KBM-7 (cell line): Measurements from ENCODE around the gene CHKB.
"Not testable (repeated sequence)": the region's sequence is repeated elsewhere in the genome, so short reads cannot be mapped to it uniquely, and the experiment has no call there.

ENCODE experiments used
- DNase-seq: peaks from one replicate; pipeline ENCODE4 v3.0.0-alpha.2; 2015
- in situ Hi-C: fragments of 300-500 bp; cut with MboI; formaldehyde crosslinking; loops from 2 replicates; pipeline ENCODE4 v1.14.3; 2020; ENCODE audit warnings: low sequenced_read_pairs, low pct_unique_long_range_greater_than_20kb, mixed read lengths

The CHKB gene

GRCh38 chr22:50561401-50562358 is 21.0 kb downstream of the CHKB start:
- no peak for DNase-seq

GRCh38 chr22:50560034-50560433 is 22.6 kb downstream of the CHKB start:
- DNase-seq = no peak
- in situ Hi-C loops = no loop called here

More at GRCh38 chr22:50561401-50562358, 21.0 kb downstream of the CHKB start:
- in situ Hi-C loops = no loop called here

DNA sequence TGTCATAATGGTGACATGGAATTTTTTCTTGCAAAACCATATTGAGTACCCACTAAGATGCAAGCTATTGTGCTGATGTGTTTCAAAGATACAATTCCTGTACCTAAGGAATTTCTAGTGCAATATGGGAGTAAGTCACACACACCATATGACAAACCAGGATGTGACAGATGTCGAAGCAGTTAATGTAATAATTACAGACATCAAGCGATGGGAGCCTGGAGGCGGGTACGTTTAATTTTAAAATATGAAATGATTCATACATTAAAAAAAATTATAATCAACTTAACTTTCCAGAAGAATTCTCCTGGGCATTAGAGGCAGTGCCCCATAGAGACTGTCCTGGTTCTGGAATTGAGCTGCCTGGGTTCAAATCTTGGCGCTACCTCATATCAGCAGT is 25.9 kb downstream of the CHKB start:
- in situ Hi-C loops = no loop called here

GRCh38 chr22:50553310-50553709 is 29.3 kb downstream of the CHKB start:
- in situ Hi-C loops = no loop called here
- no peak for DNase-seq

More for the DNA sequence above, 25.9 kb downstream of the CHKB start:
- DNase-seq = no peak

DNA sequence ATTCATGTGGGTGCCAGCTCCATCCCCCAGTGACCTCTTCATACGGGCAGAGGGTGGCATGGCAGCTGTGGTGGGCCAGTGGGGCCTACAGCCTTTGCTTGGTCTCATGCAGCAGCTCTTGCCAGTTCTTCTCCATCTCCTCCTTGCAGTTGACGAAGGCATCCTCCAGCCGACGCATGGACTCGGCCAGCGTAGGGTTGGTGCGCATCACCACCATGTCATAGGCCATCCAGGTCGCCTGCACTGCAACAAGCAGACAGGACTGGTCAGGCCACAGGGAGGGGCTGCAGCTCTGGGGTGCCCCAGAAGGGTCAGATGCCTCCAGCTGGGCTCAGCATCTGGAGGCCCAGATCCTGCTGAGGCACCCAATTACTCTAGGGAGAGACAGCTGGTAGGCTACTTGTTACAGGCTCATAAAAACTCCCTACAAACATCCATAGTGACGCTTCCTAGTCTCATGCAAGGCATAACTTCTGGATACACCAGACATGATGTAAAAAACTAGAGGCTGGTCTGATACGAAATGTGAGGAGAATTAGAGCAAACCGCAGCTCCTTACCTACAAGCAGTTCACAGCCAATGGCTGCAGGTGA is 31.4 kb downstream of the CHKB start:
- DNase-seq = no peak
- in situ Hi-C loops = no loop called here

DNA sequence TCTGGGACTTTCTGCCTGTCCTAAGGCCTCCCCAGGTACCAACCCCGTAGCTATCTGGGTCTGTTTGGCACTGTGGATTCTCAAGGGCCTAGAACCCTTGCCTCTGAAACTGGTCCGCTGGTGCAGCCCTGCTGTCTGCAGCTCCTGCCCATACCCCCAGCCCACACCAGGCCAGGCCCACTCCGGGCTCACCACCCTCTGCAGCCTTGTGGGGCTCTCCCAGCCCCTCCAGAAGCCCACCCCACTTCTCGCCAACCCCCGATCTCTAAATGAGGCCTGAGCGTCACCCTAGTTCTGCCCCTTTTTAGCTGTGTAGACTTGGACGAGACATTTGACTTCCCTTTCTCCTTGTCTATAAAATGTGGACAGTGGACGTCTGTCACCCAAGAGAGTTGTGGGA is 32.3 kb downstream of the CHKB start:
- in situ Hi-C loops = no loop called here
- no peak for DNase-seq

DNA sequence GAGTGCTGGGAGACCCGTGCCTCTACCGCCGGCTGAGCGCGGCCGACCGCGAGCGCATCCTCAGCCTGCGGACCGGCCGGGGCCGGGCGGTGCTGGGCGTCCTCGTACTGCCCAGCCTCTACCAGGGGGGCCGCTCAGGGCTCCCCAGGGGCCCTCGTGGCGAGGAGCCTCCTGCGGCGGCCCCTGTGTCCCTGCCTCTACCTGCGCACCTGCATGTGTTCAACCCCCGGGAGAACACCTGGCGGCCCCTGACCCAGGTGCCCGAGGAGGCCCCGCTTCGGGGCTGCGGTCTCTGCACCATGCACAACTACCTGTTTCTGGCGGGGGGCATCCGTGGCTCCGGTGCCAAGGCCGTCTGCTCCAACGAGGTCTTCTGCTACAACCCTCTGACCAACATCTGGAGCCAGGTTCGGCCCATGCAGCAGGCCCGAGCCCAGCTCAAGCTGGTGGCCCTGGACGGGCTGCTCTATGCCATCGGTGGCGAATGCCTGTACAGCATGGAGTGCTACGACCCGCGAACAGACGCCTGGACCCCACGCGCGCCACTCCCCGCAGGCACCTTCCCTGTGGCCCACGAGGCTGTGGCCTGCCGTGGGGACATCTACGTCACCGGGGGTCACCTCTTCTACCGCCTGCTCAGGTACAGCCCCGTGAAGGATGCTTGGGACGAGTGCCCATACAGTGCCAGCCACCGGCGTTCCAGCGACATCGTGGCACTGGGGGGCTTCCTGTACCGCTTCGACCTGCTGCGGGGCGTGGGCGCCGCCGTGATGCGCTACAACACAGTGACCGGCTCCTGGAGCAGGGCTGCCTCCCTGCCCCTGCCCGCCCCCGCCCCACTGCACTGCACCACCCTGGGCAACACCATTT is 33.5 kb downstream of the CHKB start:
- no peak for DNase-seq
- in situ Hi-C loops = no loop called here

DNA sequence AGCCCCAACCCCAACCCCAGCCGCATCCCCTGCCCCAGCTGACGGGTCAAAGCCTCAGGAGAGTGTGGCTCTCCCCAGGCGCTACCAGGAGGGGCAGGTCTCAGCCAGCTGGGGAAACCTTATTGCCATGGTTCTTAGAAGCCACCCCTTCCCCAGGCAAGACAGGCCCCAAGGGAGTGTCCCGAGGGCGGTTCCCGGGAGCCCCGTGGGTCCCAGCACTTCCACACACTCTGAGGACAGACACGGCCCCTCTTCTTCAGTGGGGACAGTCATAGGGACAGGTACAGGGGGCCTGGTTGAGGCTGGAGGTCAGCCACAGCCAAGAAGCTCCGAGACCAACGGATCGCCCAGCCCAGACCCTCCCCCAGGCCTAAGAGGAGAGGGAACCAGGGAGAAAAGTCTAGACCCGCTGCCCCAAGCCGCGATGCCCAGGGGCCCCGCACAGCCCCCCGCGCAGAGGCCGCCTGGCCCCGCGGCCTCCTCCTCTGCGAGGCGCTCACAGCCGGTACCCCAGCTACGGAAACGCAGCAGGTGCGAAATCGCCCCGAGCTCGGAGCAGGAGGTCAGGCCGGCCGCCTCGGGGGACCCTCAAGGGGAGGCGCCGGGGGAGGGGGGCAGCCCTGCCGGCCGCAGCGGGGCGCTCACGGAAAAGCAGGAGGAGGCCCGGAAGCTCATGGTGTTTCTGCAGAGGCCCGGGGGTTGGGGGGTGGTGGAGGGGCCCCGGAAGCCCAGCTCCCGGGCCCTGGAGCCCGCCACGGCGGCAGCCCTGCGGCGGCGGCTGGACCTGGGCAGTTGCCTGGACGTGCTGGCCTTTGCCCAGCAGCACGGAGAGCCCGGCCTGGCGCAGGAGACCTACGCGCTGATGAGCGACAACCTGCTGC is 34.4 kb downstream of the CHKB start:
- DNase-seq = no peak
- in situ Hi-C loops = no loop called here

GRCh38 chr22:50547263-50547985 is 35.2 kb downstream of the CHKB start:
- no peak for DNase-seq
- in situ Hi-C loops = no loop called here

DNA sequence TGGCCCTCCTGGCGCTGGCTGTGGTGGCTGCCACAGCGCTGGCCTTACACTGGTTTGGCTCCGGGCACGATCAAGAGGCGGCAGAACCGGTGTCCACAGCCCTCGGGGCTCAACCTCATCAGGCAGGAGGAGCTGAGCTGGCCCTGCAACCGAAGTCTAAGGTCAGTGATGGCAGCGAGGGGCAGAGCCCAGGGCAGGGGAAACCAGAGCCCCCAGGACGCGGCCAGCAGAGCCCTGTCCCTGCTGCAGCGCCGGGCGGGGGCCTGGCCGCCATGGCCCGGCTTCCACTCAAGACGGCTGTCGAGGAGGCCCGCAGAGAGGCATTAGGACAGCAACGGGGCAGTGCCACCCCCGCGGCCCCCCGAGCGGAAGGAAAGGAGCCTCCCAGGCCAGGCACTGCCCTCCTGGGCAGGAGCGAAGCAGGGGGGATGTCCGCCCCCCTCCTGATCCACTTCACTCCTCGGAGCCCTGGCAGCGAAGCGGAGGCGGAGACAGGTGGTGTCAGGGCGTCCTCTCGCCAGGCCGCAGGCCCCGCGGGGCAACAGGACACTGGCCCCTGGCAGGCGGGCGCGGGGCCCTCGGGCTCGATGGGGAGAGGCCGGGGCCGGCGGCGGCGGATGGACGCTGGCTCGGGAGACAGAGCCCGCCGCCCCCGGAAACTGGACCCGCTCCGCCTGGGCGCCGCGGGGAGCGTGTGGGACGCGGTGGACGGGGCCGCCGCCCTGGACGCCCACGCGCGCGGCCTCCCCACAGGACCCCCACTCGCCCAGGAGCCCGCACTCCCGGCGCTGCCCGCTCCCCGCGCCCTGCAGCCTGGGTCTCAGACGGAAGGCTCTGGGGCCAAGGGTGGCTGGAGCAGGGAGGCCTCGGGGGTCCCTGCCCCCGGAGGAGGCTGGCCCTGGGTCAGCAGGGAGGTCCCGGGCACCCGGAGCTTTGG is 36.1 kb downstream of the CHKB start:
- no peak for DNase-seq
- in situ Hi-C loops = no loop called here

GRCh38 chr22:50545522-50546325 is 36.9 kb downstream of the CHKB start, which contains the start of gene KLHDC7B:
KLHDC7B (plus strand) TSS chr22:50545899; CDS start chr22:50546244, 345 bp downstream.
- no peak for DNase-seq
- in situ Hi-C loops = no loop called here

- in situ Hi-C loops = no loop called here
- DNase-seq = no peak
Measured at GRCh38 chr22:50544746-50545253, 37.8 kb downstream of the CHKB start.

- in situ Hi-C loops = no loop called here
- peak; percentile 85 for DNase-seq
Measured at GRCh38 chr22:50544078-50544745, 38.4 kb downstream of the CHKB start.

DNA sequence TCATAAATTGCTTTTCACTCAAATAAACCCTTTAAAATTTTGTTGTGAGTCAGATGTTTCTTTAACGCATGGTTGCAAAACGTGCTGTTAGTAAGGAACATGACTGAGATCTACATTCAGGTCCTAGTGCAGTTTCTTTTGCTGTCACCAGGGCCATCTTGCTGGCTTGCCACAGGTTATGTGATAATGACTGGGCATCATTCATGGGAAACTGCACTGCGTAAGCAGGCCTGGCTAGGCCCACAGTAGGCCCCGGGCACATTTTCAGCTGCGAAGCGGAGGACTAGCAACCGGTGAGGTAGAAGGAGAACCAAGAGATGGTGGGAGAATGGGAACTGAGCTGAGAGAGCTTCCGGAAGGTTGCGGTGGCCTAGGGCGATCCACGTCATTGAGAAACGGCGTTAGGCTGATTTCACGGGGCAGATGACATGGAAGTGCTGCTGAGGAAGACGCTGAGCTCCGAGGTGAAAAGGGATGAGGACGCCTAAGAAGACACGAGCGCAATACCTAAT is 40.2 kb downstream of the CHKB start:
- in situ Hi-C loops = no loop called here
- DNase-seq = no peak

DNA sequence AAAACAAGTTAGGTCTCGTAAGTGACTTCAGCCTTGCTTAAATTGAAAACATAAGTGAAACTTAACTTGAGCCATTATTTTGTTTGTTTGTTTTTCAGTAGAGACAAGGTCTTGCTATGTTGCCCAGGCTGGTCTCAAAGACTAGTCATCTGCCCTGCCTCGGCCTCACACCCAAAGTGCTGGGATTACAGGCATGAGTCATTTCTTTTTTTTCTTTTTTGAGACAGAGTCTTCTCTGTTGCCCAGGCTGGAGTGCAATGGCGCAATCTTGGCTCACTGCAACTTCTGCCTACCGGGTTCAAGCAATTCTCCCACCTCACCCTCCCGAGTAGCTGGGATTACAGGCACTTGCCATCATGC is 41.0 kb downstream of the CHKB start:
- in situ Hi-C loops = not testable (repeated sequence)
- DNase-seq = peak; percentile 55
